ENCODE results near the gene INF2. TPM values are rescaled to one million over a fixed set of nuclear protein-coding genes. Genes with fewer than 3 reads are reported as not detected.

Gene INF2
- total RNA-seq, 3 donors from 2014 or later (not counting 1 experiment from before 2014, with no cell fraction given), result 12.7 to 21.9 (median 15.3) TPM

DNA sequence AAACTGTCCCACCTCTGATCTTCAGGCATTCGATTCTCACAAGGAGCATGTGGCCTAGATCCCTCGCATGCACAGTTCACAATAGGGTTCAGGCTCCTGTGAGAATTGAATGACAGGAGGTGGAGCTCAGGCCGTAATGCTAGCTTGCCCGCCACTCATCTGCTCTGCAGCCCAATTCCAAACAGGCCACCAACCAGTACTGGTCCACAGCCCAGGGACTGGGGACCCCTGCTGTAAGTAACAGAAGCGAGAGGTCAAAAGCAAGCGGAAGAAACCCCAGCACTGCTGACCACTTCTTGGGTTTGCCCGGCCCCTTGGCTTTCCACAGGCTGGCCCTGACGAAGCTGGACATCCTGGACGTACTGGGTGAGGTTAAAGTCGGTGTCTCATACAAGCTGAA lies 55.1 kb downstream of the INF2 start:
- Mint-ChIP-seq H3K9me3 (no peaks in the 10 kb centered on the region), H3K4me3 (no peak overlapping the region), H3K27me3 (ENCODE audit: low read depth in 2 of 2) (no peaks in the 10 kb centered on the region), H3K4me1 (no peaks in the 10 kb centered on the region), H3K36me3 (no peaks in the 10 kb centered on the region), H3K27ac (no peak overlapping the region)
- Histone ChIP-seq H3K4me1 (ENCODE audit: control insufficient read depth, insufficient read depth, low read length) (no peaks in the 10 kb centered on the region), H3K27ac (ENCODE audit: low read length) (no peak overlapping the region), H3K9me3 (ENCODE audit: control insufficient read depth, insufficient read depth, low read length) (no peaks in the 10 kb centered on the region), H3K4me3 (ENCODE audit: low read length) (no peak overlapping the region), H3K27me3 (ENCODE audit: control insufficient read depth, insufficient read depth, low read length) (no peaks in the 10 kb centered on the region), H3K36me3 (ENCODE audit: control insufficient read depth, insufficient read depth, low read length) (no peaks in the 10 kb centered on the region)
- ATAC-seq (no peak), DNase-seq (no peak)
- intact Hi-C loops (cut with micrococcal nuclease), result no loop called here
- no peak for TF ChIP-seq CTCF (IDR thresholded peaks at IDR 0.05)
- 96% methylated on average over 10 of the region's 10 CpGs for WGBS (ENCODE audit: insufficient coverage)

GRCh38 chr14:104745431-104745830 lies 56.0 kb downstream of the INF2 start:
- WGBS (ENCODE audit: insufficient coverage), result 92% methylated on average over 9 of the region's 9 CpGs
- Mint-ChIP-seq H3K9me3 (no peaks in the 10 kb centered on the region), H3K4me1 (no peaks in the 10 kb centered on the region), H3K27me3 (ENCODE audit: low read depth in 2 of 2) (no peaks in the 10 kb centered on the region), H3K36me3 (no peaks in the 10 kb centered on the region), H3K4me3 (no peak overlapping the region), H3K27ac (no peak overlapping the region)
- DNase-seq (no peak), ATAC-seq (no peak)
- H3K9me3 ChIP-seq (ENCODE audit: control insufficient read depth, insufficient read depth, low read length), result no peaks in the 10 kb centered on the region
- H3K36me3 ChIP-seq (ENCODE audit: control insufficient read depth, insufficient read depth, low read length), result no peaks in the 10 kb centered on the region
- no peaks in the 10 kb centered on the region for H3K4me1 ChIP-seq (ENCODE audit: control insufficient read depth, insufficient read depth, low read length)
- no peak for TF ChIP-seq CTCF (IDR thresholded peaks at IDR 0.05)
- H3K4me3 ChIP-seq (ENCODE audit: low read length), result no peak overlapping the region
- no peaks in the 10 kb centered on the region for H3K27me3 ChIP-seq (ENCODE audit: control insufficient read depth, insufficient read depth, low read length)
- no peak overlapping the region for H3K27ac ChIP-seq (ENCODE audit: low read length)
- intact Hi-C loops (cut with micrococcal nuclease), result no loop called here

DNA sequence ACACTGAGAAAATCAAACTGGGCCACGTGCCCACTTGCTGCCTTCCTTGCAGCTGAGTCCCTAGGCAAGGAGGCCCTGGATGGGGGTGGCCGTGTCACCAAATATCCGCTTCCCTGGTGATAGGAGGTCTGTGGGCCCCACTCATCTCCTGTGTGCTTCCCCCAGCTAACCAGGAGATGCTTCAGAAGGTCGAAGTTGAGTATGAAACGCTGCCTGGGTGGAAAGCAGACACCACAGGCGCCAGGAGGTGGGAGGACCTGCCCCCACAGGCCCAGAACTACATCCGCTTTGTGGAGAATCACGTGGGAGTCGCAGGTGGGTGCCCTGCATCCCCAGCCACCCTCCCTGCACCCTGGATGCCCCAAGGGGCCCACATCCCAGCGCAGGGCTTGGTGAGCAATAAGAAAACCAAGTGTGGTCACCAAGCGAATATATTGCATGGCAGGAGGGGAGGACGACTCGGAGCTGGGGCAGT lies 56.7 kb downstream of the INF2 start:
- no peak overlapping the region for H3K4me3 ChIP-seq (ENCODE audit: low read length)
- H3K27me3 ChIP-seq (ENCODE audit: control insufficient read depth, insufficient read depth, low read length), result no peaks in the 10 kb centered on the region
- ATAC-seq, result no peak
- H3K4me3 Mint-ChIP-seq, result no peak overlapping the region
- no peaks in the 10 kb centered on the region for H3K4me1 ChIP-seq (ENCODE audit: control insufficient read depth, insufficient read depth, low read length)
- no peak overlapping the region for H3K27ac Mint-ChIP-seq
- no peak for DNase-seq
- H3K27ac ChIP-seq (ENCODE audit: low read length), result no peak overlapping the region
- no peaks in the 10 kb centered on the region for H3K9me3 ChIP-seq (ENCODE audit: control insufficient read depth, insufficient read depth, low read length)
- H3K36me3 ChIP-seq (ENCODE audit: control insufficient read depth, insufficient read depth, low read length), result no peaks in the 10 kb centered on the region
- H3K36me3 Mint-ChIP-seq, result no peaks in the 10 kb centered on the region
- H3K9me3 Mint-ChIP-seq, result no peaks in the 10 kb centered on the region
- H3K4me1 Mint-ChIP-seq, result no peaks in the 10 kb centered on the region
- 69% methylated on average over 13 of the region's 13 CpGs for WGBS (ENCODE audit: insufficient coverage)
- TF ChIP-seq CTCF (IDR thresholded peaks at IDR 0.05), result no peak
- intact Hi-C loops (cut with micrococcal nuclease), result no loop called here
- H3K27me3 Mint-ChIP-seq (ENCODE audit: low read depth in 2 of 2), result no peaks in the 10 kb centered on the region

DNA sequence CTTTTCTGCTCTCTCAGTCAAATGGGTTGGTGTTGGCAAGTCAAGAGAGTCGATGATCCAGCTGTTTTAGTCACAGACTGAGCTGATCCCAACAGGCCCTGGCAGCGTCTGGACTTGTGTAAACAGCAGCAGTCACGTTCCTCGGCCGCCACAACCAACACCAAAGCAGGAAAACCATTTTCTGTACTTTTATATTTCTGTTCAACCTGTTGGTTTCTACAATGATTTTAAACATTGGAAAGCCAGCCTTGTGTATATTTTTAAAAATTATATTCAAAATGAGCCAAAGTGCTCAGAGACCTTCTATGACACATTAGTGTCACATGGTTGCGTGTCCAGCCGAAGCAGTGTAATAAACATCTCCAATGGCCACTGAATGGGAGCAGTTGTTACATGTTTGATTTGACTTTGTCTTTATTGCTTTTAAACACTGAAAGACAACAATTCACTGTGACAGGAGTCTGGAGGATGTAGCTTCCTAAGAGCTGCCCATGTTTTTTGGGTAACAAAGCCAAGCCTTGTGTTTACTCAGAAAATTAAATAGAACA lies 57.6 kb downstream of the INF2 start:
- no peaks in the 10 kb centered on the region for H3K4me1 Mint-ChIP-seq
- 91% methylated on average over 7 of the region's 7 CpGs for WGBS (ENCODE audit: insufficient coverage)
- no peaks in the 10 kb centered on the region for H3K27me3 Mint-ChIP-seq (ENCODE audit: low read depth in 2 of 2)
- no peaks in the 10 kb centered on the region for H3K27me3 ChIP-seq (ENCODE audit: control insufficient read depth, insufficient read depth, low read length)
- no peaks in the 10 kb centered on the region for H3K36me3 Mint-ChIP-seq
- no peaks in the 10 kb centered on the region for H3K9me3 Mint-ChIP-seq
- no peak overlapping the region for H3K4me3 Mint-ChIP-seq
- H3K9me3 ChIP-seq (ENCODE audit: control insufficient read depth, insufficient read depth, low read length), result no peaks in the 10 kb centered on the region
- no peak for TF ChIP-seq CTCF (IDR thresholded peaks at IDR 0.05)
- intact Hi-C loops (cut with micrococcal nuclease), result no loop called here
- no peak overlapping the region for H3K27ac Mint-ChIP-seq
- ATAC-seq (no peak), DNase-seq (no peak)
- peaks cover 3% of the 10 kb centered on the region for H3K4me1 ChIP-seq (ENCODE audit: control insufficient read depth, insufficient read depth, low read length)
- H3K4me3 ChIP-seq (ENCODE audit: low read length), result no peak overlapping the region
- no peaks in the 10 kb centered on the region for H3K36me3 ChIP-seq (ENCODE audit: control insufficient read depth, insufficient read depth, low read length)
- H3K27ac ChIP-seq (ENCODE audit: low read length), result no peak overlapping the region
